ENCODE measurements around the gene DAPK1.

Gene DAPK1

GRCh38 chr9:87515588-87516221, 18.0 kb downstream of the DAPK1 start:
- DNase-seq (ENCODE audit: low read depth) = no peak
- no peak overlapping the region for H3K4me3 ChIP-seq (ENCODE audit: low read depth, low read length)

- DNase-seq (ENCODE audit: low read depth) = no peak
Observed at GRCh38 chr9:87516222-87516925, 18.7 kb downstream of the DAPK1 start.

GRCh38 chr9:87516926-87517290, 19.2 kb downstream of the DAPK1 start:
- H3K4me3 ChIP-seq (ENCODE audit: low read depth, low read length) = no peak overlapping the region
- no peak for DNase-seq (ENCODE audit: low read depth)

More at GRCh38 chr9:87516222-87516925, 18.7 kb downstream of the DAPK1 start:
- no peak overlapping the region for H3K4me3 ChIP-seq (ENCODE audit: low read depth, low read length)

GRCh38 chr9:87517732-87518131, 20.1 kb downstream of the DAPK1 start:
- DNase-seq (ENCODE audit: low read depth) = no peak
- no peak overlapping the region for H3K4me3 ChIP-seq (ENCODE audit: low read depth, low read length)

- no peak for DNase-seq (ENCODE audit: low read depth)
- no peak overlapping the region for H3K4me3 ChIP-seq (ENCODE audit: low read depth, low read length)
Observed at GRCh38 chr9:87518702-87519335, 21.2 kb downstream of the DAPK1 start.

GRCh38 chr9:87519461-87519860, 21.8 kb downstream of the DAPK1 start:
- no peak overlapping the region for H3K4me3 ChIP-seq (ENCODE audit: low read depth, low read length)
- DNase-seq (ENCODE audit: low read depth) = no peak

- no peak for DNase-seq (ENCODE audit: low read depth)
- no peak overlapping the region for H3K4me3 ChIP-seq (ENCODE audit: low read depth, low read length)
Observed at GRCh38 chr9:87520172-87520683, 22.6 kb downstream of the DAPK1 start.

- DNase-seq (ENCODE audit: low read depth) = no peak
- H3K4me3 ChIP-seq (ENCODE audit: low read depth, low read length) = no peak overlapping the region
Observed at GRCh38 chr9:87521834-87522233, 24.2 kb downstream of the DAPK1 start.

- no peak for DNase-seq (ENCODE audit: low read depth)
- H3K4me3 ChIP-seq (ENCODE audit: low read depth, low read length) = no peak overlapping the region
Observed at GRCh38 chr9:87524061-87524460, 26.4 kb downstream of the DAPK1 start.

- no peak for DNase-seq (ENCODE audit: low read depth)
- H3K4me3 ChIP-seq (ENCODE audit: low read depth, low read length) = no peak overlapping the region
Observed at GRCh38 chr9:87525546-87526303, 28.1 kb downstream of the DAPK1 start.

- no peak overlapping the region for H3K4me3 ChIP-seq (ENCODE audit: low read depth, low read length)
- DNase-seq (ENCODE audit: low read depth) = no peak
Observed at GRCh38 chr9:87527211-87527916, 29.7 kb downstream of the DAPK1 start.

- no peak for DNase-seq (ENCODE audit: low read depth)
- no peak overlapping the region for H3K4me3 ChIP-seq (ENCODE audit: low read depth, low read length)
Observed at GRCh38 chr9:87528969-87529368, 31.3 kb downstream of the DAPK1 start.

GRCh38 chr9:87529671-87530070, 32.0 kb downstream of the DAPK1 start:
- no peak for DNase-seq (ENCODE audit: low read depth)
- H3K4me3 ChIP-seq (ENCODE audit: low read depth, low read length) = no peak overlapping the region

- H3K4me3 ChIP-seq (ENCODE audit: low read depth, low read length) = no peak overlapping the region
- DNase-seq (ENCODE audit: low read depth) = no peak
Observed at GRCh38 chr9:87530716-87531115, 33.0 kb downstream of the DAPK1 start.

- H3K4me3 ChIP-seq (ENCODE audit: low read depth, low read length) = no peak overlapping the region
- DNase-seq (ENCODE audit: low read depth) = no peak
Observed at GRCh38 chr9:87531370-87532295, 34.0 kb downstream of the DAPK1 start.

GRCh38 chr9:87533271-87533670, 35.6 kb downstream of the DAPK1 start:
- H3K4me3 ChIP-seq (ENCODE audit: low read depth, low read length) = no peak overlapping the region
- no peak for DNase-seq (ENCODE audit: low read depth)

GRCh38 chr9:87534036-87534435, 36.4 kb downstream of the DAPK1 start:
- DNase-seq (ENCODE audit: low read depth) = no peak
- no peak overlapping the region for H3K4me3 ChIP-seq (ENCODE audit: low read depth, low read length)

- H3K4me3 ChIP-seq (ENCODE audit: low read depth, low read length) = no peak overlapping the region
- DNase-seq (ENCODE audit: low read depth) = no peak
Observed at GRCh38 chr9:87534957-87535356, 37.3 kb downstream of the DAPK1 start.

Measured in skeletal muscle cell (primary cell).